CD14-positive monocyte (primary cell): Measurements from ENCODE around the gene SLC40A1. TPM values are rescaled to one million over a fixed set of nuclear protein-coding genes. Genes with fewer than 3 reads are reported as not detected.

Source experiments
- DNase-seq, 3 donors: peaks; one replicate each; pipeline ENCODE4 v3.0.0-alpha.2; 2011 to 2022
- H2AFZ ChIP-seq: 2 replicates; pipeline ENCODE4 v1.6.0; 2012; ENCODE audit warnings: mild to moderate bottlenecking, low read depth, low read length, inconsistent platforms; ENCODE audit not compliant: insufficient read depth, poor library complexity, severe bottlenecking
- H3K27ac ChIP-seq, 2 donors: 1 replicate in 1 of 2; 2 replicates in 1 of 2; pipeline ENCODE4 v1.5.1; 2012 to 2013; ENCODE audit warnings: low read length in 2 of 2, control low read depth in 1 of 2, inconsistent platforms in 1 of 2, low read depth in 1 of 2, mild to moderate bottlenecking in 1 of 2
- H3K27me3 ChIP-seq, 2 donors: one replicate each; pipeline versions ENCODE4 v1.6.0 to v1.6.1; 2011 to 2013; ENCODE audit warnings: low read length in 2 of 2; ENCODE audit not compliant: control insufficient read depth in 2 of 2, insufficient read depth in 2 of 2
- H3K36me3 ChIP-seq, 2 donors: replicated peaks in 1 of 2; 1 replicate in 1 of 2; 2 replicates in 1 of 2; pipeline versions ENCODE4 v1.5.1 to v1.6.1; 2012 to 2013; ENCODE audit warnings: low read length in 2 of 2, control low read depth in 1 of 2, inconsistent platforms in 1 of 2, mild to moderate bottlenecking in 1 of 2; ENCODE audit not compliant: insufficient read depth in 2 of 2, control insufficient read depth in 1 of 2
- H3K4me1 ChIP-seq, 2 donors: 1 replicate in 1 of 2; 2 replicates in 1 of 2; pipeline versions ENCODE4 v1.5.1 to v1.6.1; 2012 to 2013; ENCODE audit warnings: low read length in 2 of 2, control low read depth in 1 of 2, inconsistent platforms in 1 of 2, mild to moderate bottlenecking in 1 of 2, moderate library complexity in 1 of 2; ENCODE audit not compliant: insufficient read depth in 2 of 2, control insufficient read depth in 1 of 2
- H3K4me2 ChIP-seq: replicated peaks from 2 replicates; pipeline ENCODE3; 2012; ENCODE audit warnings: low read length, moderate library complexity, mild to moderate bottlenecking; ENCODE audit not compliant: poor library complexity, severe bottlenecking; ENCODE audit errors: extremely low read depth
- H3K4me3 ChIP-seq, 3 experiments: fragments of 200-600 bp in 1 of 3; sonication (generic) in 1 of 3; replicated peaks in 1 of 3; 1 replicate in 2 of 3; 2 replicates in 1 of 3; pipeline ENCODE4 v1.5.1; 2011 to 2013; ENCODE audit warnings: low read length in 3 of 3, mild to moderate bottlenecking in 3 of 3, control low read depth in 2 of 3, low read depth in 2 of 3, inconsistent platforms in 1 of 3, moderate library complexity in 1 of 3
- H3K79me2 ChIP-seq: 2 replicates; pipeline ENCODE4 v1.6.0; 2012; ENCODE audit warnings: mild to moderate bottlenecking, control low read depth, inconsistent platforms, low read length, moderate library complexity; ENCODE audit not compliant: insufficient read depth
- H3K9ac ChIP-seq: 2 replicates; pipeline ENCODE4 v1.6.0; 2017; ENCODE audit warnings: low read length, mild to moderate bottlenecking; ENCODE audit not compliant: insufficient read depth, poor library complexity, severe bottlenecking
- H3K9me3 ChIP-seq, 2 donors: replicated peaks in 1 of 2; 1 replicate in 1 of 2; 2 replicates in 1 of 2; pipeline versions ENCODE4 v1.5.1 to v1.6.1; 2012 to 2013; ENCODE audit warnings: low read length in 2 of 2, control low read depth in 1 of 2; ENCODE audit not compliant: control insufficient read depth in 1 of 2, insufficient read depth in 1 of 2
- H4K20me1 ChIP-seq: 2 replicates; pipeline ENCODE4 v1.6.0; 2012; ENCODE audit warnings: mild to moderate bottlenecking, low read length, control low read depth, moderate library complexity; ENCODE audit not compliant: insufficient read depth
- H3K27ac Mint-ChIP-seq, 7 donors: one replicate each; pipeline ENCODE4 v1.8.0; 2020; ENCODE audit warnings: mild to moderate bottlenecking in 7 of 7, mixed read lengths in 7 of 7, moderate library complexity in 6 of 7, inconsistent platforms in 2 of 7
- H3K27me3 Mint-ChIP-seq, 3 donors: one replicate each; pipeline ENCODE4 v1.8.0; 2021 to 2022; ENCODE audit warnings: low read depth in 3 of 3, mild to moderate bottlenecking in 3 of 3, mixed read lengths in 3 of 3, moderate library complexity in 3 of 3, inconsistent platforms in 1 of 3
- H3K36me3 Mint-ChIP-seq, 2 donors: one replicate each; pipeline ENCODE4 v1.8.0; 2020; ENCODE audit warnings: mixed read lengths in 2 of 2, inconsistent platforms in 1 of 2, mild to moderate bottlenecking in 1 of 2
- H3K4me1 Mint-ChIP-seq: one replicate; pipeline ENCODE4 v1.8.0; 2020; ENCODE audit warnings: mild to moderate bottlenecking, mixed read lengths
- H3K4me3 Mint-ChIP-seq, 2 donors: one replicate each; pipeline ENCODE4 v1.8.0; 2020; ENCODE audit warnings: mild to moderate bottlenecking in 2 of 2, mixed read lengths in 2 of 2, moderate library complexity in 1 of 2
- H3K9me3 Mint-ChIP-seq, 7 donors: one replicate each; pipeline ENCODE4 v1.8.0; 2020 to 2022; ENCODE audit warnings: mixed read lengths in 7 of 7, mild to moderate bottlenecking in 6 of 7, moderate library complexity in 6 of 7, inconsistent platforms in 2 of 7
- CTCF ChIP-seq: fragments of 200-600 bp; IDR thresholded peaks from one replicate; pipeline ENCODE4 v1.8.0; 2022; ENCODE audit warnings: antibody characterized with exemption, mild to moderate bottlenecking
- WGBS: methylation state at CpG from one replicate; pipeline ENCODE4 v1.1.5; 2013; ENCODE audit warnings: missing lambda C conversion rate; ENCODE audit not compliant: insufficient coverage; 5-methylcytosine and 5-hydroxymethylcytosine counted together
- intact Hi-C, 2 donors: fragments of 100-400 bp; cut with micrococcal nuclease; formaldehyde crosslinking; loops; one replicate each; pipeline versions ENCODE4 v1.15.0 to v1.15.1; 2023
- polyA plus RNA-seq, 3 donors: library from polyadenylated mRNA; depleted of rRNA in 1 of 3; unstranded in 2 of 3; stranded (reverse) in 1 of 3; fragments of 300-500 nt in 2 of 3; fragments of >200 nt in 1 of 3; fragmentation: Illumina TruSeq in 2 of 3; gene quantifications; 1 replicate in 2 of 3; 2 replicates in 1 of 3; pipeline ENCODE4 v1.2.3, GENCODE V29; 2012 to 2021

Gene SLC40A1
- polyA plus RNA-seq, 3 donors = 7.9 to 91.6 (median 90.4) TPM

- no peaks in the 10 kb centered on the region for H3K36me3 Mint-ChIP-seq
- intact Hi-C loops = no loop called here
- H3K4me1 Mint-ChIP-seq = peaks cover 26% of the 10 kb centered on the region
- H3K27ac Mint-ChIP-seq = no peak overlapping the region
- H3K4me2 ChIP-seq = no peak overlapping the region
- H3K79me2 ChIP-seq = no peaks in the 10 kb centered on the region
- H3K36me3 ChIP-seq = no peaks in the 10 kb centered on the region
- H3K27me3 Mint-ChIP-seq = peaks cover 0 to 5% (median 0%) of the 10 kb centered on the region in 3 donors
- no peak for DNase-seq
- peaks cover 0 to 8% (median 4%) of the 10 kb centered on the region in 7 donors for H3K9me3 Mint-ChIP-seq
- no peak for TF ChIP-seq CTCF
- no peak overlapping the region for H3K27ac ChIP-seq
- no peak overlapping the region for H3K4me3 Mint-ChIP-seq
- H3K9ac ChIP-seq = no peak overlapping the region
- H2AFZ ChIP-seq = no peak overlapping the region
- H3K4me1 ChIP-seq = peaks cover 24 to 25% of the 10 kb centered on the region in 2 donors
- H4K20me1 ChIP-seq = no peaks in the 10 kb centered on the region
- H3K27me3 ChIP-seq = no peaks in the 10 kb centered on the region
- H3K9me3 ChIP-seq = no peaks in the 10 kb centered on the region
- no CpG with 5 or more reads among the region's 1 CpG for WGBS
- H3K4me3 ChIP-seq = no peak overlapping the region
Measured at GRCh38 chr2:189538402-189538801, 42.2 kb downstream of the SLC40A1 start.

GRCh38 chr2:189536830-189537229 is 43.8 kb downstream of the SLC40A1 start:
- Mint-ChIP-seq H3K36me3 (no peaks in the 10 kb centered on the region), H3K27ac (no peak overlapping the region), H3K9me3 (peaks cover 0 to 4% (median 2%) of the 10 kb centered on the region in 7 donors), H3K27me3 (peaks cover 0 to 3% (median 0%) of the 10 kb centered on the region in 3 donors), H3K4me1 (peaks cover 24% of the 10 kb centered on the region), H3K4me3 (no peak overlapping the region)
- Histone ChIP-seq H4K20me1 (no peaks in the 10 kb centered on the region), H3K27me3 (no peaks in the 10 kb centered on the region), H3K9me3 (no peaks in the 10 kb centered on the region), H3K4me1 (peaks cover 23 to 24% of the 10 kb centered on the region in 2 donors), H3K36me3 (no peaks in the 10 kb centered on the region), H3K4me3 (no peak overlapping the region), H3K9ac (no peak overlapping the region), H3K4me2 (no peak overlapping the region), H3K79me2 (no peaks in the 10 kb centered on the region), H3K27ac (no peak overlapping the region), H2AFZ (no peak overlapping the region)
- DNase-seq = no peak
- TF ChIP-seq CTCF = no peak
- intact Hi-C loops = no loop called here
- WGBS = 100% methylated on average over 2 of the region's 3 CpGs
